ENCODE data around the gene C2CD3.
"Not testable (repeated sequence)": the region's sequence is repeated elsewhere in the genome, so short reads cannot be mapped to it uniquely, and the experiment has no call there.

C2CD3 gene

DNA sequence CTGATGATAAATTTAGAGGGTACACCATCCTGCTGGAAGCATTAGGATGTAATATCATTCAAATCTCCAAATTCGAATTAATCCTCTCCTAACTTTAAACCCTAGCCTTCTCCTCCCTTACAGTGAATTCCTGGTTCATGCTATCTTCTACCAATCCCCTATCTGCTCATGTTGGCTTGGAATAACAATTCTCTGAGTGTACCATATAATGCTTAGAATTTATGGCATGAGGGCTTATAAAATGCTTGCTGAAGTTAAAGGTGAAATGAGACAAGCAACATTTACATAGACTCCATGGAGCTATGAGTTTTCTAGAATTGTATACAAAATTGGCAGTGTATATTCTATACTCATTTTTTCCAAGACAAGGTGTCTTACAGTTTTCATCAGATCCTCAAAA lies 79.3 kb downstream of the C2CD3 start:
- H3K36me3 ChIP-seq (ENCODE audit: control insufficient read depth in 2 of 2, insufficient read depth in 2 of 2, low read length in 2 of 2), result peaks cover 23 to 42% of the 10 kb centered on the region in 2 donors
- no peak overlapping the region for H3K27ac ChIP-seq (ENCODE audit: low read length)
- no peaks in the 10 kb centered on the region for H3K4me1 ChIP-seq (ENCODE audit: control insufficient read depth, insufficient read depth, low read length)
- no peaks in the 10 kb centered on the region for H3K27me3 ChIP-seq (ENCODE audit: control insufficient read depth in 1 of 2, insufficient read depth in 2 of 2, low read length in 2 of 2)
- H3K9me3 ChIP-seq (ENCODE audit: control insufficient read depth in 2 of 2, low read length in 2 of 2), result no peaks in the 10 kb centered on the region
- H3K4me3 ChIP-seq (ENCODE audit: low read length in 2 of 2), result no peak overlapping the region
- H3K9ac ChIP-seq (ENCODE audit: low read length in 2 of 2), result no peak overlapping the region

- H3K4me1 ChIP-seq (ENCODE audit: control insufficient read depth, insufficient read depth, low read length), result no peaks in the 10 kb centered on the region
- H3K9ac ChIP-seq (ENCODE audit: low read length in 2 of 2), result no peak overlapping the region
- H3K9me3 ChIP-seq (ENCODE audit: control insufficient read depth in 2 of 2, low read length in 2 of 2), result no peaks in the 10 kb centered on the region
- H3K4me3 ChIP-seq (ENCODE audit: low read length in 2 of 2), result no peak overlapping the region
- peaks cover 31 to 46% of the 10 kb centered on the region in 2 donors for H3K36me3 ChIP-seq (ENCODE audit: control insufficient read depth in 2 of 2, insufficient read depth in 2 of 2, low read length in 2 of 2)
- H3K27me3 ChIP-seq (ENCODE audit: control insufficient read depth in 1 of 2, insufficient read depth in 2 of 2, low read length in 2 of 2), result no peaks in the 10 kb centered on the region
- no peak overlapping the region for H3K27ac ChIP-seq (ENCODE audit: low read length)
Measured at GRCh38 chr11:74090701-74091100, 80.1 kb downstream of the C2CD3 start.

- no peak overlapping the region for H3K9ac ChIP-seq (ENCODE audit: low read length in 2 of 2)
- H3K4me1 ChIP-seq (ENCODE audit: control insufficient read depth, insufficient read depth, low read length), result no peaks in the 10 kb centered on the region
- no peak overlapping the region for H3K27ac ChIP-seq (ENCODE audit: low read length)
- no peak overlapping the region for H3K4me3 ChIP-seq (ENCODE audit: low read length in 2 of 2)
- H3K9me3 ChIP-seq (ENCODE audit: control insufficient read depth in 2 of 2, low read length in 2 of 2), result no peaks in the 10 kb centered on the region
- no peaks in the 10 kb centered on the region for H3K27me3 ChIP-seq (ENCODE audit: control insufficient read depth in 1 of 2, insufficient read depth in 2 of 2, low read length in 2 of 2)
- H3K36me3 ChIP-seq (ENCODE audit: control insufficient read depth in 2 of 2, insufficient read depth in 2 of 2, low read length in 2 of 2), result peaks cover 28 to 30% of the 10 kb centered on the region in 2 donors
Measured at GRCh38 chr11:74086242-74086884, 84.4 kb downstream of the C2CD3 start.

- Histone ChIP-seq H3K4me3 (ENCODE audit: low read length in 2 of 2) (no peak overlapping the region), H3K9me3 (ENCODE audit: control insufficient read depth in 2 of 2, low read length in 2 of 2) (no peaks in the 10 kb centered on the region), H3K9ac (ENCODE audit: low read length in 2 of 2) (no peak overlapping the region), H3K27me3 (ENCODE audit: control insufficient read depth in 1 of 2, insufficient read depth in 2 of 2, low read length in 2 of 2) (no peaks in the 10 kb centered on the region), H3K4me1 (ENCODE audit: control insufficient read depth, insufficient read depth, low read length) (no peaks in the 10 kb centered on the region), H3K27ac (ENCODE audit: low read length) (no peak overlapping the region), H3K36me3 (ENCODE audit: control insufficient read depth in 2 of 2, insufficient read depth in 2 of 2, low read length in 2 of 2) (peaks cover 24 to 25% of the 10 kb centered on the region in 2 donors)
Measured at GRCh38 chr11:74085542-74085892, 85.3 kb downstream of the C2CD3 start.

GRCh38 chr11:74084796-74085541 lies 85.8 kb downstream of the C2CD3 start:
- Histone ChIP-seq H3K36me3 (ENCODE audit: control insufficient read depth in 2 of 2, insufficient read depth in 2 of 2, low read length in 2 of 2) (peaks cover 19 to 21% of the 10 kb centered on the region in 2 donors), H3K27me3 (ENCODE audit: control insufficient read depth in 1 of 2, insufficient read depth in 2 of 2, low read length in 2 of 2) (no peaks in the 10 kb centered on the region), H3K4me1 (ENCODE audit: control insufficient read depth, insufficient read depth, low read length) (no peaks in the 10 kb centered on the region), H3K9ac (ENCODE audit: low read length in 2 of 2) (no peak overlapping the region), H3K9me3 (ENCODE audit: control insufficient read depth in 2 of 2, low read length in 2 of 2) (no peaks in the 10 kb centered on the region), H3K4me3 (ENCODE audit: low read length in 2 of 2) (no peak overlapping the region), H3K27ac (ENCODE audit: low read length) (no peak overlapping the region)

- peaks cover 13 to 14% of the 10 kb centered on the region in 2 donors for H3K36me3 ChIP-seq (ENCODE audit: control insufficient read depth in 2 of 2, insufficient read depth in 2 of 2, low read length in 2 of 2)
- not testable (repeated sequence) for H3K4me1 ChIP-seq (ENCODE audit: control insufficient read depth, insufficient read depth, low read length); H3K27me3 ChIP-seq (ENCODE audit: control insufficient read depth in 1 of 2, insufficient read depth in 2 of 2, low read length in 2 of 2); H3K9ac ChIP-seq (ENCODE audit: low read length in 2 of 2); H3K27ac ChIP-seq (ENCODE audit: low read length); H3K9me3 ChIP-seq (ENCODE audit: control insufficient read depth in 2 of 2, low read length in 2 of 2); H3K4me3 ChIP-seq (ENCODE audit: low read length in 2 of 2)
Measured at GRCh38 chr11:74083927-74084326, 86.9 kb downstream of the C2CD3 start.

DNA sequence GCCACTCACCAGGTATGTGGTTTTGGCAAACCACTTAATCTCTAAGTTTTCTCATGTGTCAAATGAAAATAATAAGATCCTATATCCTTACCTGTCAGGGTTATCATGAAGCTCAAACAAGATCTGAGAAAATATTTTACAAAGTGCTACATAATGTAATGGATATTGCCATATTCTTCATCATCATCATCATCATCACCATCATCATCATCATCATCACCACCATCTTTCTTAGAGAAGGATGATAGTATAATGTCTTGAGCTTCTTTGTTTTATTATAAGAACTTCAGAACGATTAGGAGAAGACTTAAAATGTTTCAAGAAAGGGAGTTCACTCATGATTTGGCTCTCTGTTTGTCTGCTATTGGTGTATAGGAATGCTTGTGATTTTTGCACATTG lies 89.4 kb downstream of the C2CD3 start:
- no peaks in the 10 kb centered on the region for H3K9me3 ChIP-seq (ENCODE audit: control insufficient read depth in 2 of 2, low read length in 2 of 2)
- no peak overlapping the region for H3K9ac ChIP-seq (ENCODE audit: low read length in 2 of 2)
- H3K4me1 ChIP-seq (ENCODE audit: control insufficient read depth, insufficient read depth, low read length), result no peaks in the 10 kb centered on the region
- no peaks in the 10 kb centered on the region for H3K27me3 ChIP-seq (ENCODE audit: control insufficient read depth in 1 of 2, insufficient read depth in 2 of 2, low read length in 2 of 2)
- no peak overlapping the region for H3K27ac ChIP-seq (ENCODE audit: low read length)
- H3K4me3 ChIP-seq (ENCODE audit: low read length in 2 of 2), result no peak overlapping the region
- peaks cover 14 to 18% of the 10 kb centered on the region in 2 donors for H3K36me3 ChIP-seq (ENCODE audit: control insufficient read depth in 2 of 2, insufficient read depth in 2 of 2, low read length in 2 of 2)

GRCh38 chr11:74077193-74077592 lies 93.6 kb downstream of the C2CD3 start:
- H3K4me1 ChIP-seq (ENCODE audit: control insufficient read depth, insufficient read depth, low read length), result no peaks in the 10 kb centered on the region
- no peak overlapping the region for H3K9ac ChIP-seq (ENCODE audit: low read length in 2 of 2)
- H3K36me3 ChIP-seq (ENCODE audit: control insufficient read depth in 2 of 2, insufficient read depth in 2 of 2, low read length in 2 of 2), result peaks cover 11 to 25% of the 10 kb centered on the region in 2 donors
- H3K27me3 ChIP-seq (ENCODE audit: control insufficient read depth in 1 of 2, insufficient read depth in 2 of 2, low read length in 2 of 2), result no peaks in the 10 kb centered on the region
- no peaks in the 10 kb centered on the region for H3K9me3 ChIP-seq (ENCODE audit: control insufficient read depth in 2 of 2, low read length in 2 of 2)
- no peak overlapping the region for H3K4me3 ChIP-seq (ENCODE audit: low read length in 2 of 2)
- H3K27ac ChIP-seq (ENCODE audit: low read length), result no peak overlapping the region

DNA sequence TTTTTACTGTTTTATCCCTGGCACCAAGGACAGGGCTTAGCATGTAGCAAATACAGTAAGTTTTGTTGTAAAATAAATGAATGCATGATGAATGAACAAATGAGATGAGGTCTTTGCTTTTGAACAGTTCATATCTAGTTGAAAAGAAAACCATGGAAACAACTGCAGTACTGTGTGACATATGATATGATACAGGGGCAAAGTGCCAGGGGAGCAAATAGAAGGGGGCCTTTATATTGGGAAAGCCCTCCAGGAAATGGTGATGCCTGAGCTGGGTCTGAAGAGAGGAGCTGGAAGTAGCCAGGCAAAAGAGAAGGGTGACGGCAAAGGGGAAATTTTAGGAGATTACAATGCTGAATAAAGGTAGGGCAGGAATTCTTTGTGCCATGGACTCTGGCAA lies 98.1 kb downstream of the C2CD3 start:
- H3K4me1 ChIP-seq (ENCODE audit: control insufficient read depth, insufficient read depth, low read length), result no peaks in the 10 kb centered on the region
- peaks cover 8 to 27% of the 10 kb centered on the region in 2 donors for H3K36me3 ChIP-seq (ENCODE audit: control insufficient read depth in 2 of 2, insufficient read depth in 2 of 2, low read length in 2 of 2)
- no peak overlapping the region for H3K9ac ChIP-seq (ENCODE audit: low read length in 2 of 2)
- no peaks in the 10 kb centered on the region for H3K27me3 ChIP-seq (ENCODE audit: control insufficient read depth in 1 of 2, insufficient read depth in 2 of 2, low read length in 2 of 2)
- H3K27ac ChIP-seq (ENCODE audit: low read length), result no peak overlapping the region
- no peaks in the 10 kb centered on the region for H3K9me3 ChIP-seq (ENCODE audit: control insufficient read depth in 2 of 2, low read length in 2 of 2)
- H3K4me3 ChIP-seq (ENCODE audit: low read length in 2 of 2), result no peak overlapping the region

GRCh38 chr11:74072286-74072685 lies 98.5 kb downstream of the C2CD3 start:
- Histone ChIP-seq H3K9me3 (ENCODE audit: control insufficient read depth in 2 of 2, low read length in 2 of 2) (no peaks in the 10 kb centered on the region), H3K27me3 (ENCODE audit: control insufficient read depth in 1 of 2, insufficient read depth in 2 of 2, low read length in 2 of 2) (no peaks in the 10 kb centered on the region), H3K27ac (ENCODE audit: low read length) (no peak overlapping the region), H3K4me1 (ENCODE audit: control insufficient read depth, insufficient read depth, low read length) (no peaks in the 10 kb centered on the region), H3K36me3 (ENCODE audit: control insufficient read depth in 2 of 2, insufficient read depth in 2 of 2, low read length in 2 of 2) (peaks cover 8 to 27% of the 10 kb centered on the region in 2 donors), H3K4me3 (ENCODE audit: low read length in 2 of 2) (no peak overlapping the region), H3K9ac (ENCODE audit: low read length in 2 of 2) (no peak overlapping the region)

All from stomach smooth muscle (tissue), 2 donors.